ENCODE measurements around the gene CBLL1. TPM values are rescaled to one million over a fixed set of nuclear protein-coding genes. Genes with fewer than 3 reads are reported as not detected.

The CBLL1 gene
- total and polyA plus RNA-seq, 3 donors from 2014 or later, result 29.2 to 58.1 (median 42.6) TPM

GRCh38 chr7:107809179-107809578 lies 65.2 kb downstream of the CBLL1 start:
- intact Hi-C loops (cut with DNase I; ENCODE audit: low total_unique reads), result no loop called here
- no peak overlapping the region for H3K4me3 ChIP-seq
- no peak for TF ChIP-seq POLR2A (IDR thresholded peaks at IDR 0.05)
- TF ChIP-seq CTCF (IDR thresholded peaks at IDR 0.05), result no peak
- H3K27me3 ChIP-seq, result no peaks in the 10 kb centered on the region
- H3K9me3 ChIP-seq, result no peaks in the 10 kb centered on the region
- H3K36me3 ChIP-seq (ENCODE audit: low read depth, missing control alignments), result no peaks in the 10 kb centered on the region
- WGBS, 2 donors, result 93 to 96% methylated on average over 4 of the region's 4 CpGs
- H3K27ac ChIP-seq, result no peak overlapping the region
- DNase-seq, result no peak
- no peaks in the 10 kb centered on the region for H3K4me1 ChIP-seq

DNA sequence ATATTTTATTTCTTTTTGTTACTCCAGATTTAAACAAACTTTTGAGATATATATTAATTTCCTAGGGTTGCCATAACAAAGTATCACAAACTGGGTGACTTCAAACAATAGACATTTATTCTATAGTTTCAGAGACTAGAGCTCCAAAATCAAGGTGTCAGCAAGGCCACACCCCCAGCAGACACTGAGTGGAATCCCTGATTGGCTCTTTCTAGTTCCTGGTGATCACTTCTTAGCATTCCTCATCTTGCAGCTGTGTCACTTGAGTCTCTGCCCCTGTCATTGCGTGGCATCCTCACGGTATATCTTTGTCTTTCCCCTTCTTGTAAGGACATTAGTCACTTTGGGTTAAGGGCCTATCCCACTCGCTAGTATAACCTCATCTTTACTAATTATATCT lies 66.7 kb downstream of the CBLL1 start:
- Histone ChIP-seq H3K27ac (no peak overlapping the region), H3K27me3 (no peaks in the 10 kb centered on the region), H3K9me3 (no peaks in the 10 kb centered on the region), H3K4me3 (no peak overlapping the region), H3K36me3 (ENCODE audit: low read depth, missing control alignments) (no peaks in the 10 kb centered on the region), H3K4me1 (no peaks in the 10 kb centered on the region)
- no peak for TF ChIP-seq POLR2A (IDR thresholded peaks at IDR 0.05)
- no peak for TF ChIP-seq CTCF (IDR thresholded peaks at IDR 0.05)
- WGBS, 2 donors, result 84 to 86% methylated on average over 3 of the region's 3 CpGs
- DNase-seq, result no peak
- intact Hi-C loops (cut with DNase I; ENCODE audit: low total_unique reads), result no loop called here

Other genes starting within 250 kb of the CBLL1 start
- 10 to 100 TPM; 70.6 to 76.1 TPM for gene COG5, start 180.2 kb upstream of the CBLL1 start, total RNA-seq
- gene COG5, start 180.2 kb upstream of the CBLL1 start, polyA plus RNA-seq (ENCODE audit: insufficient read depth, low read depth, low replicate concordance), result 27.1 TPM
- gene DUS4L, start 180.2 kb upstream of the CBLL1 start, total RNA-seq, result 10 to 100 TPM; 19.5 to 30.2 TPM
- 9.5 TPM for gene DUS4L, start 180.2 kb upstream of the CBLL1 start, polyA plus RNA-seq (ENCODE audit: insufficient read depth, low read depth, low replicate concordance)
- 100 to 1,000 TPM; 114 to 134 TPM for gene BCAP29, start 163.9 kb upstream of the CBLL1 start, total RNA-seq
- gene BCAP29, start 163.9 kb upstream of the CBLL1 start, polyA plus RNA-seq (ENCODE audit: insufficient read depth, low read depth, low replicate concordance), result 121 TPM
- gene SLC26A4, start 83.3 kb upstream of the CBLL1 start, total RNA-seq, result under 1 TPM; 0.43 to 0.79 TPM
- 1.7 TPM for gene SLC26A4, start 83.3 kb upstream of the CBLL1 start, polyA plus RNA-seq (ENCODE audit: insufficient read depth, low read depth, low replicate concordance)
- 1 to 10 TPM in 1 of 2 donors, not detected in 1; 1.1 TPM for gene SLC26A3, start 59.1 kb downstream of the CBLL1 start, total RNA-seq
- 1.3 TPM for gene SLC26A3, start 59.1 kb downstream of the CBLL1 start, polyA plus RNA-seq (ENCODE audit: insufficient read depth, low read depth, low replicate concordance)
- 10 to 100 TPM; 50.2 to 57.3 TPM for gene DLD, start 147.0 kb downstream of the CBLL1 start, total RNA-seq
- gene DLD, start 147.0 kb downstream of the CBLL1 start, polyA plus RNA-seq (ENCODE audit: insufficient read depth, low read depth, low replicate concordance), result 63.7 TPM

All from testis (tissue), 3 donors.